Neural progenitor cell (in vitro differentiated cells): ENCODE measurements around the gene IMPDH1. TPM values are rescaled to one million over a fixed set of nuclear protein-coding genes. Genes with fewer than 3 reads are reported as not detected.

ENCODE experiments used
- DNase-seq: peaks from one replicate; pipeline ENCODE4 v3.0.0-alpha.2; 2016; ENCODE audit warnings: low spot score
- H2AFZ ChIP-seq: fragments of 200-600 bp; sonication (generic); replicated peaks from 2 replicates; pipeline ENCODE4 v1.6.1; 2016; ENCODE audit warnings: antibody characterized with exemption
- H3F3A ChIP-seq: fragments of 200-600 bp; sonication (generic); 2 replicates; pipeline ENCODE4 v1.6.1; 2016; ENCODE audit warnings: antibody characterized with exemption, low read depth
- H3K27ac ChIP-seq: fragments of 200-600 bp; sonication (generic); 2 replicates; pipeline ENCODE4 v1.5.1; 2016; ENCODE audit warnings: mild to moderate bottlenecking
- H3K27me3 ChIP-seq: fragments of 200-600 bp; sonication (generic); 2 replicates; pipeline ENCODE4 v1.6.1; 2016; ENCODE audit warnings: mild to moderate bottlenecking, moderate library complexity
- H3K36me3 ChIP-seq: fragments of 200-600 bp; sonication (generic); 2 replicates; pipeline ENCODE4 v1.5.1; 2016
- H3K4me1 ChIP-seq: fragments of 200-600 bp; sonication (generic); 2 replicates; pipeline ENCODE4 v1.6.1; 2016; ENCODE audit warnings: mixed run types
- H3K4me2 ChIP-seq: fragments of 200-600 bp; sonication (generic); 2 replicates; pipeline ENCODE4 v1.6.1; 2016
- H3K4me3 ChIP-seq: fragments of 200-600 bp; sonication (generic); 2 replicates; pipeline ENCODE4 v1.5.1; 2016
- H3K79me2 ChIP-seq: fragments of 200-600 bp; sonication (generic); 2 replicates; pipeline ENCODE4 v1.6.1; 2016; ENCODE audit warnings: low read depth
- H3K9ac ChIP-seq: fragments of 200-600 bp; sonication (generic); 2 replicates; pipeline ENCODE4 v1.6.1; 2016
- H3K9me3 ChIP-seq: fragments of 200-600 bp; sonication (generic); 2 replicates; pipeline ENCODE4 v1.5.1; 2016; ENCODE audit warnings: low read depth
- H4K20me1 ChIP-seq: fragments of 200-600 bp; sonication (generic); 2 replicates; pipeline ENCODE4 v1.6.1; 2016; ENCODE audit warnings: low read depth
- H3K27ac Mint-ChIP-seq: 3 replicates; pipeline ENCODE4 v1.8.0; 2021; ENCODE audit warnings: mixed read lengths
- H3K27me3 Mint-ChIP-seq: 2 replicates; pipeline ENCODE4 v1.8.0; 2022; ENCODE audit warnings: low read depth, mild to moderate bottlenecking, inconsistent platforms, moderate library complexity, mixed read lengths; ENCODE audit not compliant: insufficient read depth
- H3K36me3 Mint-ChIP-seq: 3 replicates; pipeline ENCODE4 v1.8.0; 2021; ENCODE audit warnings: mixed read lengths
- H3K4me1 Mint-ChIP-seq: 3 replicates; pipeline ENCODE4 v1.8.0; 2021; ENCODE audit warnings: mixed read lengths
- H3K4me3 Mint-ChIP-seq: 3 replicates; pipeline ENCODE4 v1.8.0; 2021; ENCODE audit warnings: mild to moderate bottlenecking, moderate library complexity, mixed read lengths
- H3K9me3 Mint-ChIP-seq: 3 replicates; pipeline ENCODE4 v1.8.0; 2020; ENCODE audit warnings: mixed read lengths
- CTCF ChIP-seq: fragments of 200-600 bp; sonication (generic); IDR thresholded peaks from 2 replicates; pipeline ENCODE4 v1.5.1; 2017; ENCODE audit warnings: antibody characterized with exemption, mild to moderate bottlenecking
- EZH2 ChIP-seq: fragments of 200-600 bp; sonication (generic); IDR thresholded peaks from 2 replicates; pipeline ENCODE4 v1.6.1; 2017; ENCODE audit warnings: antibody characterized with exemption, mild to moderate bottlenecking, moderate library complexity
- EZH2phosphoT487 ChIP-seq: fragments of 200-600 bp; sonication (generic); IDR thresholded peaks from 2 replicates; pipeline ENCODE4 v1.6.1; 2017; ENCODE audit warnings: antibody characterized with exemption
- total RNA-seq: library from RNA; depleted of rRNA; stranded (reverse); fragments of >200 nt; gene quantifications from 2 replicates; pipeline ENCODE4 v1.2.3, GENCODE V29; 2015; ENCODE audit warnings: low replicate concordance

IMPDH1 gene
- total RNA-seq, 1 donor from 2014 or later: 17.0 TPM

GRCh38 chr7:128400566-128400965 lies 9.2 kb downstream of the IMPDH1 start:
- no peaks in the 10 kb centered on the region for H4K20me1 ChIP-seq
- Mint-ChIP-seq H3K4me3 (no peak overlapping the region), H3K4me1 (peaks cover 17% of the 10 kb centered on the region), H3K9me3 (no peaks in the 10 kb centered on the region), H3K27me3 (peaks cover 12% of the 10 kb centered on the region), H3K27ac (no peak overlapping the region), H3K36me3 (peaks cover 6% of the 10 kb centered on the region)
- no peaks in the 10 kb centered on the region for H3K9me3 ChIP-seq
- H3K9ac ChIP-seq: no peak overlapping the region
- peaks cover 34% of the 10 kb centered on the region for H3K27me3 ChIP-seq
- H3K4me1 ChIP-seq: peaks cover 13% of the 10 kb centered on the region
- H2AFZ ChIP-seq: no peak overlapping the region
- no peaks in the 10 kb centered on the region for H3K79me2 ChIP-seq
- no peaks in the 10 kb centered on the region for H3K36me3 ChIP-seq
- no peak overlapping the region for H3K27ac ChIP-seq
- TF ChIP-seq EZH2 (no peak), EZH2phosphoT487 (no peak), CTCF (no peak)
- H3K4me2 ChIP-seq: no peak overlapping the region
- no peak overlapping the region for H3K4me3 ChIP-seq
- no peak for DNase-seq
- H3F3A ChIP-seq: peaks cover 6% of the 10 kb centered on the region

GRCh38 chr7:128399991-128400390 lies 9.8 kb downstream of the IMPDH1 start:
- Histone ChIP-seq H3K27me3 (peaks cover 28% of the 10 kb centered on the region), H3K36me3 (no peaks in the 10 kb centered on the region), H3K4me2 (no peak overlapping the region), H3K4me3 (no peak overlapping the region), H3F3A (peaks cover 6% of the 10 kb centered on the region), H3K9ac (no peak overlapping the region), H4K20me1 (no peaks in the 10 kb centered on the region), H3K9me3 (no peaks in the 10 kb centered on the region), H3K27ac (no peak overlapping the region), H3K4me1 (peaks cover 11% of the 10 kb centered on the region), H3K79me2 (no peaks in the 10 kb centered on the region), H2AFZ (no peak overlapping the region)
- peaks cover 6% of the 10 kb centered on the region for H3K36me3 Mint-ChIP-seq
- H3K4me3 Mint-ChIP-seq: no peak overlapping the region
- peaks cover 12% of the 10 kb centered on the region for H3K27me3 Mint-ChIP-seq
- no peak for TF ChIP-seq CTCF
- no peak for TF ChIP-seq EZH2
- TF ChIP-seq EZH2phosphoT487: no peak
- no peak for DNase-seq
- no peak overlapping the region for H3K27ac Mint-ChIP-seq
- H3K9me3 Mint-ChIP-seq: no peaks in the 10 kb centered on the region
- H3K4me1 Mint-ChIP-seq: peaks cover 16% of the 10 kb centered on the region

- peaks cover 16% of the 10 kb centered on the region for H3K27me3 ChIP-seq
- no peaks in the 10 kb centered on the region for H3F3A ChIP-seq
- no peak overlapping the region for H3K4me2 ChIP-seq
- H3K9ac ChIP-seq: no peak overlapping the region
- no peaks in the 10 kb centered on the region for H3K79me2 ChIP-seq
- no peak overlapping the region for H3K27ac Mint-ChIP-seq
- no peak overlapping the region for H3K4me3 Mint-ChIP-seq
- no peaks in the 10 kb centered on the region for H3K9me3 ChIP-seq
- no peak for TF ChIP-seq EZH2phosphoT487
- TF ChIP-seq CTCF: no peak
- TF ChIP-seq EZH2: no peak
- no peaks in the 10 kb centered on the region for H3K4me1 ChIP-seq
- H3K27ac ChIP-seq: no peak overlapping the region
- peaks cover 6% of the 10 kb centered on the region for H3K36me3 Mint-ChIP-seq
- no peaks in the 10 kb centered on the region for H3K9me3 Mint-ChIP-seq
- H3K4me1 Mint-ChIP-seq: peaks cover 4% of the 10 kb centered on the region
- H3K27me3 Mint-ChIP-seq: peaks cover 7% of the 10 kb centered on the region
- no peaks in the 10 kb centered on the region for H4K20me1 ChIP-seq
- no peak for DNase-seq
- no peak overlapping the region for H2AFZ ChIP-seq
- no peaks in the 10 kb centered on the region for H3K36me3 ChIP-seq
- H3K4me3 ChIP-seq: no peak overlapping the region
These were observed 11.0 kb downstream of the IMPDH1 start for GRCh38 chr7:128398841-128399135.
